NT2/D1 (cell line): ENCODE data around the gene MMP24.
A peak's percentile ranks its signal among the peaks of the same experiment; 100 is the strongest.

Source experiments
- DNase-seq: peaks from one replicate; pipeline ENCODE4 v3.0.0-alpha.2; 2011; ENCODE audit warnings: low read depth, low spot score
- H3K27me3 ChIP-seq: 2 replicates; pipeline ENCODE4 v1.6.0; 2011; ENCODE audit warnings: mild to moderate bottlenecking; ENCODE audit not compliant: insufficient read length, insufficient read depth
- H3K36me3 ChIP-seq: 2 replicates; pipeline ENCODE4 v1.6.1; 2011; ENCODE audit warnings: mild to moderate bottlenecking, low read length, mixed read lengths; ENCODE audit not compliant: insufficient read depth, insufficient read length
- H3K4me1 ChIP-seq: 2 replicates; pipeline ENCODE4 v1.5.1; 2011; ENCODE audit not compliant: insufficient read depth, insufficient read length
- H3K4me3 ChIP-seq: 2 replicates; pipeline ENCODE4 v1.5.1; 2011; ENCODE audit warnings: low read depth; ENCODE audit not compliant: insufficient read length
- H3K9ac ChIP-seq: 2 replicates; pipeline ENCODE4 v1.6.0; 2011; ENCODE audit warnings: low read depth; ENCODE audit not compliant: insufficient read length
- H3K9me3 ChIP-seq: 2 replicates; pipeline ENCODE4 v1.5.1; 2011; ENCODE audit warnings: mild to moderate bottlenecking, low read length; ENCODE audit not compliant: insufficient read depth
- SUZ12 ChIP-seq: IDR thresholded peaks from 2 replicates; pipeline ENCODE4 v1.6.1; 2011; ENCODE audit not compliant: insufficient read length, insufficient read depth; ENCODE audit errors: extremely low read depth
- YY1 ChIP-seq: IDR thresholded peaks from 2 replicates; pipeline ENCODE4 v1.6.1; 2011; ENCODE audit not compliant: insufficient read length, insufficient read depth
- ZNF274 ChIP-seq: IDR thresholded peaks from 2 replicates; pipeline ENCODE4 v1.6.1; 2011; ENCODE audit warnings: mild to moderate bottlenecking, low read depth, low read length

Gene MMP24

DNA sequence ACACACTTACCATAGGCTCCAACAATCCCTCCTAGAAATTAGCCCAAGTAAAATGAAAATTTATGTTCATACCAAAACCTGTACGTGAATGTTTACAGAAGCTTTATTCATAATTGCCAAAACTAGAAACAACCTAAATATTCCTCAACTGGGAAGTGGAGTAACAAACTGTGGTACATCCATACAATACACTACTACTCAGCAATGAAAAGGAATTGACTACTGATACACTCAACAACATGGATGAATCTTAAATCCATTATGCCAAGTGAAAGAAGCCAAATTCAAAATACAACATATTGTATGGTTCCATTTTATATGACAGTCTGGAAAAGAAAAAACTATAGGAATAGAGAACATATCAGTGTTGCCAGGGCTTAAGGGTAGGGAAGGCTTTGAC is 19.7 kb upstream of the MMP24 start:
- Histone ChIP-seq H3K27me3 (no peaks in the 10 kb centered on the region), H3K9ac (no peak overlapping the region), H3K4me1 (no peaks in the 10 kb centered on the region), H3K9me3 (peaks cover 4% of the 10 kb centered on the region; the same call in 1 of the 2 replicates), H3K4me3 (no peak overlapping the region), H3K36me3 (no peaks in the 10 kb centered on the region)
- TF ChIP-seq YY1: no peak
- no peak for TF ChIP-seq SUZ12
- no peak for TF ChIP-seq ZNF274
- no peak for DNase-seq

GRCh38 chr20:35207950-35208611 is 18.4 kb upstream of the MMP24 start:
- H3K27me3 ChIP-seq: no peaks in the 10 kb centered on the region
- H3K36me3 ChIP-seq: no peaks in the 10 kb centered on the region
- no peak overlapping the region for H3K4me3 ChIP-seq
- no peaks in the 10 kb centered on the region for H3K4me1 ChIP-seq
- H3K9ac ChIP-seq: no peak overlapping the region
- peak; percentile 77 for DNase-seq
- no peak for TF ChIP-seq ZNF274
- TF ChIP-seq YY1: no peak
- no peak for TF ChIP-seq SUZ12
- H3K9me3 ChIP-seq: peaks cover 4% of the 10 kb centered on the region; the same call in 1 of the 2 replicates

- no peaks in the 10 kb centered on the region for H3K27me3 ChIP-seq
- no peaks in the 10 kb centered on the region for H3K36me3 ChIP-seq
- no peaks in the 10 kb centered on the region for H3K4me1 ChIP-seq
- H3K9me3 ChIP-seq: no peaks in the 10 kb centered on the region
- no peak for DNase-seq
- no peak overlapping the region for H3K9ac ChIP-seq
- H3K4me3 ChIP-seq: no peak overlapping the region
- TF ChIP-seq SUZ12 (no peak), ZNF274 (no peak), YY1 (no peak)
Measured at GRCh38 chr20:35215066-35215956, 11.2 kb upstream of the MMP24 start.

GRCh38 chr20:35216541-35216940 is 9.9 kb upstream of the MMP24 start:
- H3K4me3 ChIP-seq: no peak overlapping the region
- no peak for TF ChIP-seq YY1
- TF ChIP-seq SUZ12: no peak
- no peak for TF ChIP-seq ZNF274
- no peaks in the 10 kb centered on the region for H3K27me3 ChIP-seq

GRCh38 chr20:35223941-35224340 is 2.5 kb upstream of the MMP24 start:
- DNase-seq: no peak
- TF ChIP-seq YY1 (no peak), ZNF274 (no peak), SUZ12 (no peak)
- H3K4me3 ChIP-seq: no peak overlapping the region
- no peak overlapping the region for H3K9ac ChIP-seq
- H3K9me3 ChIP-seq: no peaks in the 10 kb centered on the region
- no peaks in the 10 kb centered on the region for H3K36me3 ChIP-seq
- H3K27me3 ChIP-seq: peaks cover 40% of the 10 kb centered on the region
- no peaks in the 10 kb centered on the region for H3K4me1 ChIP-seq

More at GRCh38 chr20:35216541-35216940, 9.9 kb upstream of the MMP24 start:
- Histone ChIP-seq H3K4me1 (no peaks in the 10 kb centered on the region), H3K36me3 (no peaks in the 10 kb centered on the region), H3K9me3 (no peaks in the 10 kb centered on the region), H3K9ac (no peak overlapping the region)
- no peak for DNase-seq

- no peaks in the 10 kb centered on the region for H3K4me1 ChIP-seq
- H3K4me3 ChIP-seq: no peak overlapping the region
- H3K36me3 ChIP-seq: no peaks in the 10 kb centered on the region
- H3K27me3 ChIP-seq: peaks cover 44% of the 10 kb centered on the region
- no peak overlapping the region for H3K9ac ChIP-seq
- DNase-seq: no peak
- TF ChIP-seq SUZ12: no peak
- TF ChIP-seq ZNF274: no peak
- no peak for TF ChIP-seq YY1
- H3K9me3 ChIP-seq: no peaks in the 10 kb centered on the region
Measured at GRCh38 chr20:35224536-35224935, 2.0 kb upstream of the MMP24 start.

- no peaks in the 10 kb centered on the region for H3K36me3 ChIP-seq
Measured at GRCh38 chr20:35225319-35226125, 968 bp upstream of the MMP24 start.

More at GRCh38 chr20:35225319-35226125, 968 bp upstream of the MMP24 start:
- DNase-seq: no peak
- no peak for TF ChIP-seq ZNF274
- Histone ChIP-seq H3K4me1 (no peaks in the 10 kb centered on the region), H3K4me3 (peak overlapping the region; percentile 44), H3K9ac (peak overlapping the region; percentile 72), H3K9me3 (no peaks in the 10 kb centered on the region), H3K27me3 (peaks cover 44% of the 10 kb centered on the region)
